ENCODE measurements around the gene NMD3. TPM values are rescaled to one million over a fixed set of nuclear protein-coding genes. Genes with fewer than 3 reads are reported as not detected.

NMD3 gene
- total RNA-seq, 4 donors from 2014 or later: 32.3 to 45.8 (median 40.6) TPM

DNA sequence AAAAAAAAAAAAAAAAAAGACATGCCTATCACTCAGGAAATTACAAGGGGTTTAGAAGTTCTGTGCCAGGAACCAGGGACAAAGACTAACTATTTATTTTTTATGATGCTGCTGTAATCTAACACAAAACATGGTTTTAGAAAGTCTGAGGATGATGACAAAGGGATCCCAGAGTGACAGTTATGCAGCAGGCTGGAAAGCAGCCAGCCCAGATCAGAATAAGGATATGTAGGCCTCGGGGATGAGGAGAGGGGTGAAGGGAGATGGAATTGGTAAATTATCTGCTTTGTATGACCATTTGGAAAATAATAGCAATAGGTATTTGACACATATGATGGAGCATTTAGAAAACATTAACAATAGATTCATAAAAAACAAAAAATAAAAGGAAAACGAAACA is 34.1 kb upstream of the NMD3 start:
- H3K36me3 ChIP-seq: no peaks in the 10 kb centered on the region
- no peak for DNase-seq (ENCODE audit: extremely low spot score)
- H3K27ac ChIP-seq (replicated peaks in 1 of 4): no peak overlapping the region
- intact Hi-C loops (cut with DNase I): no loop called here
- WGBS: 30% methylated on average over 2 of the region's 2 CpGs
- H3K27me3 ChIP-seq: no peaks in the 10 kb centered on the region
- no peaks in the 10 kb centered on the region for H3K4me1 ChIP-seq
- no peak overlapping the region for H3K4me3 ChIP-seq
- TF ChIP-seq POLR2AphosphoS5 (IDR thresholded peaks at IDR 0.05): no peak
- no peak for TF ChIP-seq EP300 (IDR thresholded peaks at IDR 0.05)
- TF ChIP-seq CTCF (IDR thresholded peaks at IDR 0.05): no peak
- no peak for TF ChIP-seq POLR2A (IDR thresholded peaks at IDR 0.05; ENCODE audit: low read depth)
- H3K9me3 ChIP-seq: no peaks in the 10 kb centered on the region

- Histone ChIP-seq H3K9me3 (peaks cover 0 to 11% (median 9%) of the 10 kb centered on the region in 4 donors), H3K4me3 (no peak overlapping the region), H3K27ac (replicated peaks in 1 of 4) (no peak overlapping the region), H3K36me3 (no peaks in the 10 kb centered on the region), H3K27me3 (no peaks in the 10 kb centered on the region), H3K4me1 (no peaks in the 10 kb centered on the region)
- no peak for TF ChIP-seq POLR2A (IDR thresholded peaks at IDR 0.05; ENCODE audit: low read depth)
- no peak for TF ChIP-seq CTCF (IDR thresholded peaks at IDR 0.05)
- TF ChIP-seq POLR2AphosphoS5 (IDR thresholded peaks at IDR 0.05): no peak
- TF ChIP-seq EP300 (IDR thresholded peaks at IDR 0.05): no peak
- no peak for DNase-seq (ENCODE audit: extremely low spot score)
- 86% methylated on average over 6 of the region's 6 CpGs for WGBS
- intact Hi-C loops (cut with DNase I): no loop called here
These were observed 23.0 kb upstream of the NMD3 start for GRCh38 chr3:161197855-161198850.

DNA sequence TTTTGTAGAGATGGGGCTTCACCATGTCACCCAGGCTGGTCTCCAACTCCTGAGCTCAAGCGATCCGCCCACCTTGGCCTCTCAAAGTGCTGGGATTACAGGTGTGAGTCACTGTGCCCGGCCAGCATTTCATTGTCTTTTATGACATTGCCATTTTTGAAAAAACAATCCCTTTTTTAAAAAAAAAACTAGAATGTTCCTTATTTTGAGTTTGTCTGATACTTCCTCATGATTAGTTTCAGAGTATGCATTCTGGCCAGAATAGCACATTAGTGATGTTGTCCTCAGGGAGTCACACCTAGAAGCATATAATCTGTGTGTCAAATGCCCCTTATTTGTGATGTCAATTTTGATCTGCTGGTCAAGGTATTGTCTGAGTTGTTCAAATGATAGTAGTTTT is 21.2 kb upstream of the NMD3 start:
- H3K9me3 ChIP-seq: peaks cover 0 to 11% (median 8%) of the 10 kb centered on the region in 4 donors
- H3K4me3 ChIP-seq: no peak overlapping the region
- 86% methylated on average over 3 of the region's 3 CpGs for WGBS
- no peak for TF ChIP-seq CTCF (IDR thresholded peaks at IDR 0.05)
- TF ChIP-seq EP300 (IDR thresholded peaks at IDR 0.05): no peak
- no peak for TF ChIP-seq POLR2A (IDR thresholded peaks at IDR 0.05; ENCODE audit: low read depth)
- TF ChIP-seq POLR2AphosphoS5 (IDR thresholded peaks at IDR 0.05): no peak
- no peaks in the 10 kb centered on the region for H3K36me3 ChIP-seq
- no peaks in the 10 kb centered on the region for H3K27me3 ChIP-seq
- H3K27ac ChIP-seq (replicated peaks in 1 of 4): no peak overlapping the region
- intact Hi-C loops (cut with DNase I): no loop called here
- no peaks in the 10 kb centered on the region for H3K4me1 ChIP-seq
- no peak for DNase-seq (ENCODE audit: extremely low spot score)

DNA sequence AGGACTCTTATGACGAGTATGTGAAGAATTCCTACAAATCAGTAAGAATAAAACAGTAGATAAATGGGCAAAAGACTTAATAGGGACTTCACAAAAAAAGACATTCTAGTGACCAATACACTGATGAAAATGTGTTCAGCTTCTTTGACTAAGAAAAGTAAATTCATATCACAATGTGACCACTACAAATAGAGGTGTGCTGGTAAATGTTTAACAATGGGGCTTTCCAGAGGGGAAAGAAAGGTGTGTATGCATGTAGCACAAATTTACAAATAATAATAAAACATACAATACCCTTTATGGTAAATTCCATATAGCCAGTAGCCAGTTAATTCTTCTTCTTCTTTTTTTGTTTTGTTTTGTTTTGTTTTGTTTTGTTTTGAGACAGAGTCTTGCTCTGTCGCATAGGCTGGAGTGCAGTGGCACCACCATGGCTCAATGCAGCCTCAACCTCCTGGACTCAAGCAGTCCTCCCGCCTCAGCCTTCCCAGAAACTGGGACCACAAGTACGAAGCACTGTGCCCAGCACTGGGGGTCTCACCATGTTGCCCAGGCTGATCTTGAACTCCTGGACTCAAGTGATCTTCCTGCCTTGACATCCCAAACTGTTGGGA is 17.5 kb upstream of the NMD3 start:
- TF ChIP-seq POLR2A (IDR thresholded peaks at IDR 0.05; ENCODE audit: low read depth) (no peak), EP300 (IDR thresholded peaks at IDR 0.05) (no peak), CTCF (IDR thresholded peaks at IDR 0.05) (no peak), POLR2AphosphoS5 (IDR thresholded peaks at IDR 0.05) (no peak)
- no peak for DNase-seq (ENCODE audit: extremely low spot score)
- Histone ChIP-seq H3K27ac (replicated peaks in 1 of 4) (no peak overlapping the region), H3K4me3 (no peak overlapping the region), H3K36me3 (no peaks in the 10 kb centered on the region), H3K27me3 (no peaks in the 10 kb centered on the region), H3K9me3 (no peaks in the 10 kb centered on the region), H3K4me1 (no peaks in the 10 kb centered on the region)
- intact Hi-C loops (cut with DNase I): no loop called here
- WGBS: 97% methylated on average over 4 of the region's 4 CpGs

Measured in esophagus muscularis mucosa (tissue), 4 donors.